Measurements from ENCODE around the gene MRPL11. TPM values are rescaled to one million over a fixed set of nuclear protein-coding genes. Genes with fewer than 3 reads are reported as not detected.

MRPL11 gene
- total and polyA plus RNA-seq, 4 donors = 18.0 to 45.6 (median 32.3) TPM

- H3K4me3 ChIP-seq (ENCODE audit: low read depth in 1 of 3, low read length in 3 of 3) = peak overlapping the region in 1 of 3 donors; percentile 15
- H3K27me3 ChIP-seq (ENCODE audit: control insufficient read depth in 4 of 4, insufficient read depth in 4 of 4, low read length in 3 of 4) = no peaks in the 10 kb centered on the region
- DNase-seq (ENCODE audit: low spot score) = peak; percentile 82
- TF ChIP-seq RXRA (IDR thresholded peaks at IDR 0.05) = peak in 1 of 2 donors; percentile 21
- TF ChIP-seq RAD21 (IDR thresholded peaks at IDR 0.05) = peak; percentile 75 to 84
- TF ChIP-seq MAX (IDR thresholded peaks at IDR 0.05) = no peak
- TF ChIP-seq EGR1 (IDR thresholded peaks at IDR 0.05; ENCODE audit: low read depth in 2 of 2) = no peak
- TF ChIP-seq HNF4A (conservative IDR thresholded peaks at IDR 0.05) = peak in 1 of 2 donors; percentile 52
- no peak for TF ChIP-seq ZBTB33 (IDR thresholded peaks at IDR 0.05)
- peak in 1 of 2 donors; percentile 18 for TF ChIP-seq JUND (IDR thresholded peaks at IDR 0.05)
- peak; percentile 95 for TF ChIP-seq CTCF (IDR thresholded peaks at IDR 0.05; ENCODE audit: low read depth, low read length, missing input control)
- TF ChIP-seq HNF4G (IDR thresholded peaks at IDR 0.05) = no peak
- peak; percentile 37 for TF ChIP-seq REST (IDR thresholded peaks at IDR 0.05)
- H3K9me3 ChIP-seq (ENCODE audit: control insufficient read depth in 4 of 4, low read length in 3 of 4) = no peaks in the 10 kb centered on the region
- no peaks in the 10 kb centered on the region for H3K36me3 ChIP-seq (ENCODE audit: control insufficient read depth in 4 of 4, insufficient read depth in 3 of 4, low read depth in 1 of 4, low read length in 3 of 4)
- H3K9ac ChIP-seq (ENCODE audit: low read depth in 1 of 2, low read length in 2 of 2) = no peak overlapping the region
- H3K4me1 ChIP-seq (ENCODE audit: control insufficient read depth in 4 of 4, insufficient read depth in 4 of 4, low read length in 3 of 4) = peaks cover 0 to 5% (median under 1%) of the 10 kb centered on the region in 4 donors
- WGBS = 9% methylated on average over 20 of the region's 20 CpGs
- no peak overlapping the region for H3K27ac ChIP-seq (ENCODE audit: low read depth in 1 of 2, low read length in 2 of 2)
These were observed 52.2 kb downstream of the MRPL11 start for GRCh38 chr11:66386171-66387069.

Small RNAs within 50 kb of the gene (small RNA-seq; reads per million reads assigned to genes)
- not detected for gene RF00416
- 0.15 reads per million for gene RNU1-84P

Other genes starting within 250 kb of the MRPL11 start
- gene KLC2, start 181.1 kb downstream of the MRPL11 start, total RNA-seq = 1 to 10 TPM; 2.3 to 5.1 TPM
- gene KLC2, start 181.1 kb downstream of the MRPL11 start, polyA plus RNA-seq = 1 to 10 TPM; 1.8 to 4.5 TPM
- gene RAB1B, start 170.2 kb downstream of the MRPL11 start, total RNA-seq = 10 to 100 TPM; 40.4 to 43.8 TPM
- gene RAB1B, start 170.2 kb downstream of the MRPL11 start, polyA plus RNA-seq = 10 to 100 TPM; 58.7 to 83.0 TPM
- not detected for gene CNIH2, start 160.7 kb downstream of the MRPL11 start, total RNA-seq
- under 1 TPM in 1 of 2 donors, not detected in 1; 0.07 TPM for gene CNIH2, start 160.7 kb downstream of the MRPL11 start, polyA plus RNA-seq
- 100 to 1,000 TPM in 1 of 2 donors, 10 to 100 TPM in 1; 93.0 to 115 TPM for gene YIF1A, start 149.7 kb downstream of the MRPL11 start, total RNA-seq
- 100 to 1,000 TPM; 118 to 136 TPM for gene YIF1A, start 149.7 kb downstream of the MRPL11 start, polyA plus RNA-seq
- under 1 TPM in 1 of 2 donors, not detected in 1; 0.05 TPM for gene TMEM151A, start 147.0 kb downstream of the MRPL11 start, total RNA-seq
- under 1 TPM in 1 of 2 donors, not detected in 1; 0.13 TPM for gene TMEM151A, start 147.0 kb downstream of the MRPL11 start, polyA plus RNA-seq
- gene CD248, start 121.8 kb downstream of the MRPL11 start, total RNA-seq = 1 to 10 TPM; 1.0 to 3.0 TPM
- 1 to 10 TPM in 1 of 2 donors, under 1 TPM in 1; 0.64 to 1.5 TPM for gene CD248, start 121.8 kb downstream of the MRPL11 start, polyA plus RNA-seq
- gene RIN1, start 102.4 kb downstream of the MRPL11 start, total RNA-seq = 1 to 10 TPM in 1 of 2 donors, under 1 TPM in 1; 0.50 to 1.1 TPM
- under 1 TPM; 0.11 to 0.55 TPM for gene RIN1, start 102.4 kb downstream of the MRPL11 start, polyA plus RNA-seq
- 10 to 100 TPM; 12.0 to 20.0 TPM for gene BRMS1, start 93.7 kb downstream of the MRPL11 start, total RNA-seq
- gene BRMS1, start 93.7 kb downstream of the MRPL11 start, polyA plus RNA-seq = 10 to 100 TPM; 20.6 to 24.0 TPM
- 10 to 100 TPM; 17.2 to 20.8 TPM for gene B4GAT1, start 91.2 kb downstream of the MRPL11 start, total RNA-seq
- gene B4GAT1, start 91.2 kb downstream of the MRPL11 start, polyA plus RNA-seq = 10 to 100 TPM; 12.0 to 18.1 TPM
- gene SLC29A2, start 67.1 kb downstream of the MRPL11 start, total RNA-seq = 1 to 10 TPM; 1.5 to 3.3 TPM
- 1 to 10 TPM; 1.2 to 1.6 TPM for gene SLC29A2, start 67.1 kb downstream of the MRPL11 start, polyA plus RNA-seq
- not detected for gene NPAS4, start 17.8 kb downstream of the MRPL11 start, total RNA-seq
- gene NPAS4, start 17.8 kb downstream of the MRPL11 start, polyA plus RNA-seq = under 1 TPM in 1 of 2 donors, not detected in 1; 0.01 TPM
- gene PELI3, start 28.1 kb upstream of the MRPL11 start, total RNA-seq = 1 to 10 TPM; 1.9 to 5.4 TPM
- 1 to 10 TPM; 1.7 to 2.4 TPM for gene PELI3, start 28.1 kb upstream of the MRPL11 start, polyA plus RNA-seq
- gene DPP3, start 41.6 kb upstream of the MRPL11 start, total RNA-seq = 10 to 100 TPM; 29.8 to 41.0 TPM
- gene DPP3, start 41.6 kb upstream of the MRPL11 start, polyA plus RNA-seq = 10 to 100 TPM; 10.9 to 24.8 TPM
- gene BBS1, start 71.8 kb upstream of the MRPL11 start, total RNA-seq = 10 to 100 TPM in 1 of 2 donors, 1 to 10 TPM in 1; 9.8 to 18.5 TPM
- gene BBS1, start 71.8 kb upstream of the MRPL11 start, polyA plus RNA-seq = 1 to 10 TPM; 4.2 to 7.5 TPM
- 1 to 10 TPM; 5.1 to 6.4 TPM for gene ZDHHC24, start 107.2 kb upstream of the MRPL11 start, total RNA-seq
- gene ZDHHC24, start 107.2 kb upstream of the MRPL11 start, polyA plus RNA-seq = 1 to 10 TPM; 4.1 to 5.2 TPM
- gene ACTN3, start 108.1 kb upstream of the MRPL11 start, total RNA-seq = not detected
- not detected for gene ACTN3, start 108.1 kb upstream of the MRPL11 start, polyA plus RNA-seq
- 10 to 100 TPM in 1 of 2 donors, 1 to 10 TPM in 1; 8.5 to 20.2 TPM for gene CTSF, start 129.8 kb upstream of the MRPL11 start, total RNA-seq
- 10 to 100 TPM; 27.7 to 31.9 TPM for gene CTSF, start 129.8 kb upstream of the MRPL11 start, polyA plus RNA-seq
- gene CCDC87, start 154.2 kb upstream of the MRPL11 start, total RNA-seq = under 1 TPM; 0.14 to 0.17 TPM
- under 1 TPM in 1 of 2 donors, not detected in 1; 0.14 TPM for gene CCDC87, start 154.2 kb upstream of the MRPL11 start, polyA plus RNA-seq
- 10 to 100 TPM; 30.2 to 54.7 TPM for gene CCS, start 154.3 kb upstream of the MRPL11 start, total RNA-seq
- gene CCS, start 154.3 kb upstream of the MRPL11 start, polyA plus RNA-seq = 10 to 100 TPM; 38.9 to 80.2 TPM
- gene RBM14, start 177.8 kb upstream of the MRPL11 start, total RNA-seq = 10 to 100 TPM; 27.1 to 53.5 TPM
- gene RBM14, start 177.8 kb upstream of the MRPL11 start, polyA plus RNA-seq = 10 to 100 TPM in 1 of 2 donors, 1 to 10 TPM in 1; 7.0 to 16.7 TPM
- 10 to 100 TPM; 43.3 to 59.2 TPM for gene RBM4, start 199.9 kb upstream of the MRPL11 start, total RNA-seq
- 10 to 100 TPM; 36.9 to 49.4 TPM for gene RBM4, start 199.9 kb upstream of the MRPL11 start, polyA plus RNA-seq
- gene RBM4B, start 239.0 kb upstream of the MRPL11 start, total RNA-seq = 10 to 100 TPM; 12.3 to 13.8 TPM
- gene RBM4B, start 239.0 kb upstream of the MRPL11 start, polyA plus RNA-seq = 1 to 10 TPM; 7.1 to 8.8 TPM